Measurements from ENCODE around the gene KCNA5. TPM values are rescaled to one million over a fixed set of nuclear protein-coding genes. Genes with fewer than 3 reads are reported as not detected.

The KCNA5 gene
- total and polyA plus RNA-seq, 9 of the 15 experiments (the other 6 are each of a cell fraction or from before 2014, with no cell fraction given), result not detected

- no peak for TF ChIP-seq HNRNPK (IDR thresholded peaks at IDR 0.05; ENCODE audit: low read depth, low read length, poor library complexity, severe bottlenecking)
- TF ChIP-seq CBX1 (IDR thresholded peaks at IDR 0.05; ENCODE audit: low read depth), result no peak
- TF ChIP-seq RCOR1 (IDR thresholded peaks at IDR 0.05; ENCODE audit: borderline replicate concordance in 1 of 2, low read depth in 2 of 2, low read length in 2 of 2), result no peak
- no peak for TF ChIP-seq KAT8 (IDR thresholded peaks at IDR 0.05; ENCODE audit: low read depth)
- no peak for TF ChIP-seq COPS2 (conservative IDR thresholded peaks at IDR 0.05)
- no peak for TF ChIP-seq MCM7 (IDR thresholded peaks at IDR 0.05)
Observed at GRCh38 chr12:5010151-5010550, 33.5 kb upstream of the KCNA5 start (continued).

- Histone ChIP-seq H3K27me3 (ENCODE audit: control insufficient read depth in 2 of 2, insufficient read depth in 2 of 2, low read length in 2 of 2) (peaks cover 0 to 8% of the 10 kb centered on the region in 2 experiments; a peak in 1 of 5 replicates), H3K4me1 (replicated peaks in 1 of 2; ENCODE audit: control insufficient read depth in 2 of 2, insufficient read depth in 2 of 2, low read length in 2 of 2) (peaks cover 0 to under 1% of the 10 kb centered on the region in 2 experiments; a peak in 1 of 5 replicates), H3K9me1 (ENCODE audit: control insufficient read depth, insufficient read depth, low read length) (no peaks in the 10 kb centered on the region), H3K4me3 (no peak overlapping the region), H3K9me3 (replicated peaks; ENCODE audit: control insufficient read depth, insufficient read depth, low read depth, low read length) (no peaks in the 10 kb centered on the region), H3K79me2 (ENCODE audit: control insufficient read depth, insufficient read depth, low read length) (no peaks in the 10 kb centered on the region), H3K9ac (ENCODE audit: insufficient read depth in 1 of 2, low read depth in 2 of 2, low read length in 2 of 2) (no peak overlapping the region), H3K36me3 (ENCODE audit: control insufficient read depth, insufficient read depth, low read length) (no peaks in the 10 kb centered on the region), H4K20me1 (replicated peaks; ENCODE audit: control insufficient read depth, insufficient read depth, low read length) (no peaks in the 10 kb centered on the region), H3K27ac (ENCODE audit: extremely low read depth, low read depth, low read length) (no peak overlapping the region), H2AFZ (ENCODE audit: low read depth, low read length) (no peak overlapping the region), H3K4me2 (ENCODE audit: insufficient read depth, low read length) (no peak overlapping the region)
- intact Hi-C loops (cut with micrococcal nuclease), result no loop called here
- ATAC-seq (no peak), DNase-seq (ENCODE audit: extremely low read depth in 1 of 4, low spot score in 3 of 4) (no peak), FAIRE-seq (no peak)
- 2% methylated on average over 5 of the region's 6 CpGs for WGBS (ENCODE audit: insufficient coverage, low coverage, missing lambda C conversion rate)
- TF ChIP-seq U2AF2 (optimal IDR thresholded peaks at IDR 0.05; ENCODE audit: low read depth, low read length) (no peak), IRF2 (CRISPR knock-in tag; IDR thresholded peaks at IDR 0.05) (no peak), SIRT6 (IDR thresholded peaks at IDR 0.05; ENCODE audit: low read depth, low read length) (no peak), JUN (IDR thresholded peaks at IDR 0.05; ENCODE audit: borderline replicate concordance, low read depth, low read length) (no peak), JUN (CRISPR knock-in tag; IDR thresholded peaks at IDR 0.05; ENCODE audit: borderline replicate concordance) (no peak), TEAD2 (tag; IDR thresholded peaks at IDR 0.05) (no peak), SMC3 (conservative IDR thresholded peaks at IDR 0.05; ENCODE audit: insufficient read depth, low read depth, low read length) (no peak), TAL1 (IDR thresholded peaks at IDR 0.05) (no peak), PTTG1 (tag; IDR thresholded peaks at IDR 0.05; ENCODE audit: low read depth) (no peak), HMG20A (CRISPR knock-in tag; conservative IDR thresholded peaks at IDR 0.05) (no peak)
- in situ Hi-C loops (cut with MboI), result no loop called here
- BruUV-seq (replicated peaks), result no TSS peak
- CTCF ChIA-PET (ENCODE audit: low intra/inter-chr PET ratio), result no interaction called here
- POLR2A ChIA-PET, result interaction anchor here (0.9 kb wide), 1 partner anchor 22 kb away, joined by 3 read pairs; no protein-coding TSS in a partner anchor
Observed at GRCh38 chr12:5012337-5012736, 31.3 kb upstream of the KCNA5 start.
